ENCODE measurements around the gene SUGCT. TPM values are rescaled to one million over a fixed set of nuclear protein-coding genes. Genes with fewer than 3 reads are reported as not detected.

SUGCT gene
- total and polyA plus RNA-seq, 2 experiments from 2014 or later = 21.4 to 57.8 TPM

DNA sequence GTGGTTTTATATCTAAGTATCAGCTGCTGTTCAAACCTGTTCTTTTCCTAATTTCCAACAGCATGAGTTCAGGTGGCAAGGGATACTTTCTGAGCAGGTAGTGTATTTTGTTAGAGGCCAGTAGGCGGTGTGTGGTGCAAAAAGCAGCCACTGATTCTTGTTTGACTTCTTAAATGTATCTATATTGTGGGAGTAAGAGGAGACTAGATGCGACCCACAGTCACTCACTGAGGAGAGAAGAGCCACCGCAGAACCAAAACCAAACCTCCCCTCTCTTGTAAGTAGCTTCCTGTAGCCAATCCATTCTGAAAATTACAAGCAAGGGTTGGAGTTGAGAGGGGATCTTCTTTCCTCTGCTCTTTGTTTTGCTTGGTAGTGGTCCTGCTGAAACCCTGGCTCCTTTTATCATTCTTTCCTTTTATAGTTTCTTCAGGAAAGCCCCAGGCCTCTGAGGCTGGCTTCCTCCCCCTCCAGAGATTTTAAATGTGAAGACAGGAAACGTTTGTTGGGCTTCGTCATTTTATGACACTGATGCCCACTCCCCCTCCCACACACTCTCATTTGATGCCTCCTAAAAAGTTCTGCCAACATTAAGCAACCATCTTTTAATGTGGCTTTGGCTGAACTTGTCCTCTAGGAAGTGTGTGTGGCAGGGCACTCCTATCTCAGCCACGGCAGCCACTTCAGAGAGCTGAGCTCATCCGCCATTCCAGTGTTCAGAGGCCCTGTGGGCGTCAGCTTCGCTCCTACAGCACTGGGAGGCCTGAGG, 566.0 kb downstream of the SUGCT start:
- DNase-seq (ENCODE audit: low read depth in 1 of 2, low spot score in 1 of 2) = peak; percentile 38 to 53
- peaks cover 26% of the 10 kb centered on the region for H3K4me1 ChIP-seq (ENCODE audit: low read depth)
- peak overlapping the region; percentile 83 for H3K27ac ChIP-seq
- H3K4me3 ChIP-seq = no peak overlapping the region
- no peaks in the 10 kb centered on the region for H3K36me3 ChIP-seq
- H3K27me3 ChIP-seq = no peaks in the 10 kb centered on the region
- no peaks in the 10 kb centered on the region for H3K9me3 ChIP-seq (ENCODE audit: low read depth)
- TF ChIP-seq, protein P1, sequence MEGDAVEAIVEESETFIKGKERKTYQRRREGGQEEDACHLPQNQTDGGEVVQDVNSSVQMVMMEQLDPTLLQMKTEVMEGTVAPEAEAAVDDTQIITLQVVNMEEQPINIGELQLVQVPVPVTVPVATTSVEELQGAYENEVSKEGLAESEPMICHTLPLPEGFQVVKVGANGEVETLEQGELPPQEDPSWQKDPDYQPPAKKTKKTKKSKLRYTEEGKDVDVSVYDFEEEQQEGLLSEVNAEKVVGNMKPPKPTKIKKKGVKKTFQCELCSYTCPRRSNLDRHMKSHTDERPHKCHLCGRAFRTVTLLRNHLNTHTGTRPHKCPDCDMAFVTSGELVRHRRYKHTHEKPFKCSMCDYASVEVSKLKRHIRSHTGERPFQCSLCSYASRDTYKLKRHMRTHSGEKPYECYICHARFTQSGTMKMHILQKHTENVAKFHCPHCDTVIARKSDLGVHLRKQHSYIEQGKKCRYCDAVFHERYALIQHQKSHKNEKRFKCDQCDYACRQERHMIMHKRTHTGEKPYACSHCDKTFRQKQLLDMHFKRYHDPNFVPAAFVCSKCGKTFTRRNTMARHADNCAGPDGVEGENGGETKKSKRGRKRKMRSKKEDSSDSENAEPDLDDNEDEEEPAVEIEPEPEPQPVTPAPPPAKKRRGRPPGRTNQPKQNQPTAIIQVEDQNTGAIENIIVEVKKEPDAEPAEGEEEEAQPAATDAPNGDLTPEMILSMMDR (IDR thresholded peaks at IDR 0.05; ENCODE audit: low read depth, low read length) = no peak

DNA sequence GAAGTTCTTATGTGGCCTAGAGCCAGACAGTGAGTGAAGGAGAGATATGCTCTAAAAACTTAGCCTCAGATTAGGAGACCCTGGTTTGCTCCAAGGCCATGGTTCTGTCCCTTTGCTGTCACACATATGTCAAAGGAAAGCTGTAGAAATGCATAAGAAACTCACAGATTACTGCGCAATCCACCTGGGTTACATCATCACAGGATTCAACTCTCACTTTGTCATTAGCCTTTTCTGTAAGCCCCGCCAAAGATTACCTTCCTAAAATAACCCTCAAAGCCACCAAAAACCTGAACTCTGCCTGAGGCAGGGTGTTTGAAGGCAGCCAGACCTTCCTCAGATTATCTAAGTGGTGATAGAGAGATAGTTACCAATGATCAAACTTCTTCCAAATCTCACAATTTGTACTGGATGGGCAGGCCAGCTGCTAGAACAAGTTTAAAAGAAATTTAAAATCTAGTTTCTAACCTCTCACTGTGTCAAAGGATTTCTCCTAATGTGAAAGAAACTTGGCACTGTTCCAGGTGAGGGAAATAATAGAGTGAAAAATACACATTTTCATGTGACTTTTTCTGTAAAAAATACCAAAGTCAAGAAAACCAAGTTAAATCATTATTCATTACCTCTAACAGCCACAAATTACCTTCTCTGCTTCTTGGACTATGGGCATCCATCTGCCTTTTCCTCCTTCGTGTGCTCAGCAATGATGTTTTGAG, 567.2 kb downstream of the SUGCT start:
- Histone ChIP-seq H3K4me3 (no peak overlapping the region), H3K27ac (peak overlapping the region; percentile 83)
- TF ChIP-seq, protein P1 (IDR thresholded peaks at IDR 0.05; ENCODE audit: low read depth, low read length) = no peak

DNA sequence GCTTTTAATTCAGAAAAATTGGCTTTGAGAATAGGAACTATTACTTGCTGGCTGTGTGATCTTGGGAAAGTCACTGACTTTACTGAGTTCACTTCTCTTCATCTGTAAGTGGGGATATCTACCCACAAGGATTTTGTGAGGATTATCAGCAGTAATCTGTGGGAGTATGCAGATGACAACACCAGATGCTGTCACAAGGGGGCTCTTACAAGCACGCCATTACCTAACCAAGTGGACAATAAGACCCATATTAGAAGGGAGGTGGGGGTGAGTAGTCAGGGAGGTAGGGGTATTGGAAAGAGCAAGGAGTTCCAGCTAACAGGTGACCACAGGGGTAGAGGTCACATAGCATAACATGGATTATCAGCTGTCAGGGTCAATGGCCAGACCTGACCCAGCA, 569.4 kb downstream of the SUGCT start:
- Histone ChIP-seq H3K9me3 (ENCODE audit: low read depth) (no peaks in the 10 kb centered on the region), H3K36me3 (no peaks in the 10 kb centered on the region), H3K27me3 (no peaks in the 10 kb centered on the region), H3K4me3 (no peak overlapping the region), H3K27ac (no peak overlapping the region), H3K4me1 (ENCODE audit: low read depth) (peaks cover 26% of the 10 kb centered on the region)
- TF ChIP-seq, protein P1 (IDR thresholded peaks at IDR 0.05; ENCODE audit: low read depth, low read length) = no peak
- DNase-seq (ENCODE audit: low read depth in 1 of 2, low spot score in 1 of 2) = no peak

More for the DNA sequence above, 567.2 kb downstream of the SUGCT start:
- no peak for DNase-seq (ENCODE audit: low read depth in 1 of 2, low spot score in 1 of 2)
- no peaks in the 10 kb centered on the region for H3K9me3 ChIP-seq (ENCODE audit: low read depth)
- no peaks in the 10 kb centered on the region for H3K36me3 ChIP-seq
- H3K4me1 ChIP-seq (ENCODE audit: low read depth) = peaks cover 26% of the 10 kb centered on the region
- no peaks in the 10 kb centered on the region for H3K27me3 ChIP-seq

DNA sequence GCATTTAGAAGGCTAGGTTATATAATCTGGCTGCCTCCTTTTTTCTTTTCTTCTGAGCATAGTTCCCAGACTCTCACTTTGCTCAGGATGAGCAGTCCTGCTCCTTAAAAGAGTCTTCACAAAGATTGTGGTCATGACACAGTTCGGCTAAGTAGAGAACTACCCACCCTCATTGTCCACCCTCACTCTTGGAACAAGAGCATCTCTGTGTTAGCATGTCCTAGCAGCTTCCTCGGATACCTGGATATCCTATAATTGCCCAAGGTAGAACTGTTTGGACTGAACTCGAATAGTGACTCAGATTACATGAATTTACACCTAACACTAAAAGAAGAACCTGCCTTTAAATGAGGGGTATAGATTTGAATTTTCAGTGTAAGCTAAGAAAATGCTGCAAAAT, 572.0 kb downstream of the SUGCT start:
- no peaks in the 10 kb centered on the region for H3K36me3 ChIP-seq
- H3K4me3 ChIP-seq = no peak overlapping the region
- TF ChIP-seq, protein P1 (IDR thresholded peaks at IDR 0.05; ENCODE audit: low read depth, low read length) = no peak
- no peak overlapping the region for H3K27ac ChIP-seq
- no peak for DNase-seq (ENCODE audit: low read depth in 1 of 2, low spot score in 1 of 2)
- no peaks in the 10 kb centered on the region for H3K9me3 ChIP-seq (ENCODE audit: low read depth)
- peaks cover 10% of the 10 kb centered on the region for H3K4me1 ChIP-seq (ENCODE audit: low read depth)
- no peaks in the 10 kb centered on the region for H3K27me3 ChIP-seq

DNA sequence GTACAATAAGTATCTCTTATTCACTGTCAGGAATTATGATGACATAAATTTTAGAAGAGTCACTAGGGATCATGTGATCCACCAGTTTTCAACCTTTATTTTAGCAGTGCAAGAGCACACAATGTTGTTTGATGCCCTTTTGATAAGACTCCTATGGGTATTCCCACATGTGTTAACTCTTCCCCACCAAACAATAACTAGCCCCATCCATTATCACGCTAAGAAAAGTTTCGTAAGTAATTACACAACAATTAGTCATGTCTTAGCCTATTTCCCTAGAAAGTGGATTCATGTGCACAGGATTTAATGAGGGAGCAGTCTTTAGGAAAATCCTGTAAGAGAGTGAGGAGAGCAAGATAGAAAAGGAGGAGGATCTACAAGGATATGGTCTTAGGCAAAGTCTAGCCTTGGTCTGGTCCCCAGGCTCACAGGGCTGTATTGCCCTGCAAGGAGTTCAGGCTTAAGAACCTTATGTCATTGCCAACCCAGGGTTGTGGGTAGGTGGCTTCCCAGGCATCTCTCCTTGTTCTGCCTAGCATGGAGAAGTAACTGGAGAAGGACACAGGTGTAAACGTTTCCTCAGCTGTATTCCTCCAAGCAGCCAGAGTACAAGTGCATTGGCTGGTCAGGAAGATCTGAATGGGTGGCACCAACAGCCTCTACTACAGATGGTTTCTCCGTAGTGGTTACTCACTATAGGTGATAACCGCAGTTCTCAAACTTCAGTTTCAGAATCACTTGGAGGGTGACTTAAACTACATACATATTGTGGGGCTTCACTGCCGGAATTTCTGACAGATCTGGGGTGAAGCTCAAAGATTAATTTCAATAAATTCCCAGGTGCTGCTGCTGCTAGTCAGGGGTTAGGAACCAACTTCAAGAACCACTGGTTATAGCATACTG, 574.5 kb downstream of the SUGCT start:
- H3K27ac ChIP-seq = no peak overlapping the region
- H3K4me1 ChIP-seq (ENCODE audit: low read depth) = no peaks in the 10 kb centered on the region
- H3K9me3 ChIP-seq (ENCODE audit: low read depth) = no peaks in the 10 kb centered on the region
- TF ChIP-seq, protein P1 (IDR thresholded peaks at IDR 0.05; ENCODE audit: low read depth, low read length) = no peak
- H3K4me3 ChIP-seq = no peak overlapping the region
- peak in 1 of 2 donors; percentile 53 for DNase-seq (ENCODE audit: low read depth in 1 of 2, low spot score in 1 of 2)
- H3K27me3 ChIP-seq = no peaks in the 10 kb centered on the region
- no peaks in the 10 kb centered on the region for H3K36me3 ChIP-seq

Data from cardiac muscle cell (in vitro differentiated cells and primary cell).